Measurements from ENCODE around the gene B4GALT5.

Gene B4GALT5

GRCh38 chr20:49713753-49714712 lies at the start of gene B4GALT5:
TSS of gene B4GALT5 (minus strand) at chr20:49713878. CDS start at chr20:49713690, 188 bp downstream.
- TF ChIP-seq CTCF (IDR thresholded peaks at IDR 0.05) = no peak

GRCh38 chr20:49762940-49763766 lies 49.5 kb upstream of the B4GALT5 start:
- TF ChIP-seq CTCF (IDR thresholded peaks at IDR 0.05) = no peak

- no peak for TF ChIP-seq CTCF (IDR thresholded peaks at IDR 0.05)
Measured at GRCh38 chr20:49759266-49759950, 45.7 kb upstream of the B4GALT5 start.

GRCh38 chr20:49758781-49759180 lies 45.1 kb upstream of the B4GALT5 start:
- TF ChIP-seq CTCF (IDR thresholded peaks at IDR 0.05) = no peak

GRCh38 chr20:49757597-49757996 lies 43.9 kb upstream of the B4GALT5 start:
- no peak for TF ChIP-seq CTCF (IDR thresholded peaks at IDR 0.05)

GRCh38 chr20:49756241-49756640 lies 42.6 kb upstream of the B4GALT5 start:
- TF ChIP-seq CTCF (IDR thresholded peaks at IDR 0.05) = no peak

- TF ChIP-seq CTCF (IDR thresholded peaks at IDR 0.05) = no peak
Measured at GRCh38 chr20:49754596-49754995, 40.9 kb upstream of the B4GALT5 start.
